AG09309 (cell line): Measurements from ENCODE around the gene SUB1.
"Not testable (repeated sequence)": the region's sequence is repeated elsewhere in the genome, so short reads cannot be mapped to it uniquely, and the experiment has no call there.

Experiments
- DNase-seq: peaks from one replicate; pipeline ENCODE4 v3.0.0-alpha.2; 2010; ENCODE audit warnings: low read depth
- H3K4me3 ChIP-seq: 2 replicates; pipeline ENCODE4 v1.5.1; 2011; ENCODE audit warnings: mild to moderate bottlenecking, low read depth, low read length, moderate library complexity; ENCODE audit not compliant: control insufficient read depth
- TF ChIP-seq, protein P1 (sequence below): IDR thresholded peaks from 2 replicates; pipeline ENCODE4 v1.5.1; 2011; ENCODE audit warnings: mild to moderate bottlenecking, low read depth, low read length, inconsistent platforms; ENCODE audit not compliant: insufficient read depth, control insufficient read depth; ENCODE audit errors: missing control alignments

SUB1 gene

DNA sequence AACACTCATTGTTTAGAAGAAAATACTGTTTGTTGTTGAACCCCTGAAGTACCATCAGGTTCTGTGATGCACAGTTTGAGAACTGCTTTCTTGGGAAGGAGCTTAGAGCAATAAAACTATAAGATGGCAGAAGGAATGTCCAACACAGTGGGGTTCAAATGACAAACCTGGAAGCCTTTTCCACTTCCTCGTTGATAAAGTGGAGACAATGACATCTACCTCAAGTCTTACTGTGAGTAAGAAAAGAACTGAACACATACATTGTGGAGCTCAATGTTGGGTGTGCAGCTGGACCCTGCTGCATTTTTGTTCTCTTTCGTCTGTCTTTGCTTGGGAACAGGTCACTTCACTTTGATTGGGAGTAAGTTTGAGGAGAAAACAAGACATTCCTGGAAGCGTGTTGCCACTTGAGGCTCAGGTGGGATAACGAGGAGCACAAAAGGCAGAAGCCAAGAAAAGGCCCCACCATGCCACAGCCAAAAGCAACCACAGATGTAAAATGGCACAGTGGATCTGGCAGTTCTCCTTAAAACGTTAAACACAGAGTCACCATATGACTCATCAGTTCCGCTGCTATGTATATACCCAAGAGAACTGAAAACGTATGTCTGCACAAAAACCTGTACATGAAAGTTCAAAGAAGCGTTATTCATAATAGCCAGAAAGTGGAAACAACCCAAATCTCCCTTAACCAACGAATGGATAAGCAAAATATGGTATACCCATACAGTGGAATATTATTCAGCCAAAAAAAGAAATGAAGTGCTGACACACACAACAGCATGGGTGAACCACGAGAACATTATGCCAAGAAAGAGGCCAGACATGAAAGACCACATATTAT lies 42.9 kb upstream of the SUB1 start:
- H3K4me3 ChIP-seq: no peak overlapping the region

DNA sequence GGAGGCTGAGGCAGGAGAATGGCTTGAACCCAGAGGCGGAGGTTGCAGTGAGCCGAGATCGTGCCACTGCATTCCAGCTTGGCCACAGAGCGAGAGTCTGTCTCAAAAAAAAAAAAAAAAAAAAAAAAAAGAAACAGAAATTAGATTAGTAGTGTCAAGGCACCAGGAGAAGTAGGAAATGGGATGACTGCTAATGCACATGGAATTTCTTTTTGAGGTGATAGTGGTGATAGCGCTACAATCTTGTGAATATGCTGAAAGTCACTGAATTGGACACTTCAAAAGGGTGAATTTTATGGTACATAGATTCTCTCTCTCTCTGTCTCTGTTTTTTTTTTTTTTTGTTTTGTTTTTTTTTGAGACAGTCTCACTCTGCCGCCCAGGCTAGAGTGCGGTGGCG lies 42.1 kb upstream of the SUB1 start:
- H3K4me3 ChIP-seq: no peak overlapping the region
- TF ChIP-seq, protein P1, sequence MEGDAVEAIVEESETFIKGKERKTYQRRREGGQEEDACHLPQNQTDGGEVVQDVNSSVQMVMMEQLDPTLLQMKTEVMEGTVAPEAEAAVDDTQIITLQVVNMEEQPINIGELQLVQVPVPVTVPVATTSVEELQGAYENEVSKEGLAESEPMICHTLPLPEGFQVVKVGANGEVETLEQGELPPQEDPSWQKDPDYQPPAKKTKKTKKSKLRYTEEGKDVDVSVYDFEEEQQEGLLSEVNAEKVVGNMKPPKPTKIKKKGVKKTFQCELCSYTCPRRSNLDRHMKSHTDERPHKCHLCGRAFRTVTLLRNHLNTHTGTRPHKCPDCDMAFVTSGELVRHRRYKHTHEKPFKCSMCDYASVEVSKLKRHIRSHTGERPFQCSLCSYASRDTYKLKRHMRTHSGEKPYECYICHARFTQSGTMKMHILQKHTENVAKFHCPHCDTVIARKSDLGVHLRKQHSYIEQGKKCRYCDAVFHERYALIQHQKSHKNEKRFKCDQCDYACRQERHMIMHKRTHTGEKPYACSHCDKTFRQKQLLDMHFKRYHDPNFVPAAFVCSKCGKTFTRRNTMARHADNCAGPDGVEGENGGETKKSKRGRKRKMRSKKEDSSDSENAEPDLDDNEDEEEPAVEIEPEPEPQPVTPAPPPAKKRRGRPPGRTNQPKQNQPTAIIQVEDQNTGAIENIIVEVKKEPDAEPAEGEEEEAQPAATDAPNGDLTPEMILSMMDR: no peak
- no peak for DNase-seq

More for the DNA sequence above, 42.9 kb upstream of the SUB1 start:
- no peak for DNase-seq
- TF ChIP-seq, protein P1: no peak

DNA sequence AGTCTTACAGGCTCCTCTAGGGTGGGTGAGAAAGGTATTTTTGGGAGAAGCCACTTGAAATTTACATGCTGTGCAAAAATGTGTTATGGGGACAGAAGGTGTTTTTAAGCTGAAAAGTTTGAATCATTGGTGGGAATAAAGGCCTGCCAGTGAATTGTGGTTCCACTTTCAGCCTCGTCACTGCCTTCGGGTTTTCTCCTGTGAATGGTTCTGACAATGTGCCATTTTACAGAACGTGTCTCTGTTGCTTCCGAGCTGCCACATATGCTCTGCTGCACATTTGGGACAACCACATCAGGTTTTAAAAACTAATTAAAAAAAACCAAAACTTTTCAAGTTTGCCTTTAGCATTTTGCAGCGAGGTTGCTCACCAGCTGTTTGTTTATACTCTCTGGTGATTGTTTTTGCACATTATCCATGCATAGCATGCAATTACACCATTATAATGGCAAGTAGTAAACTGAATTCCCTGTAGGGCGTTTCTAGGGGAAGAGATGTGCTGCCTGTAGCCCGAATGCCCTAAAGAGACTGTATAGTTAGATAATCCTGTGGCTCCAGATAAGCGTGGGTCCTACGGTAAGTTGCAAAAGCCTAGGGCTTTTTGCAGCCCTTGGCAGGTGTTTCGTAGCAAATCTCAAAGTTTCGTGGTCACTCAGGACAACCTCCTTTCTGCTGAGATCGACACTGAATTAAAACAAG lies 40.1 kb upstream of the SUB1 start:
- TF ChIP-seq, protein P1: no peak
- DNase-seq: no peak
- H3K4me3 ChIP-seq: no peak overlapping the region

DNA sequence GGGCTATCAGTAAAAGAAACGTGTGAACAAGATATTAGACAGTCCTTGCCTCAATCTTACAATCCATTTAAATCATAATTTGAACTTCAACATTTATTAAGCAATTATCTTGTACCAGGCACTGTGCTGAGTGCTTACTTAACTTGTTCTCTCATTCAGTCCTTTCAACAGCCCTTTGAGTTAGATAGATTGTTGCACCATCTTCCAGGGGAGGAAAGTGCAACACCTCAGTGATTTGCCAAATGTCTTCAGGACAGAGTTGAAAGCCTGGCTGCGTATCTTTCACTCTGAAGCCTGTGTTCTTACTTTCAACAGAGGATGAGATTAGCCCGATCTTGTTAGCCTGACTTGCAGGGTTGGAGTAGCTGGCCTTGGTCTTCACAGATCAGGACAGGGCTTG lies 34.2 kb upstream of the SUB1 start:
- TF ChIP-seq, protein P1: no peak
- no peak for DNase-seq
- H3K4me3 ChIP-seq: no peak overlapping the region

DNA sequence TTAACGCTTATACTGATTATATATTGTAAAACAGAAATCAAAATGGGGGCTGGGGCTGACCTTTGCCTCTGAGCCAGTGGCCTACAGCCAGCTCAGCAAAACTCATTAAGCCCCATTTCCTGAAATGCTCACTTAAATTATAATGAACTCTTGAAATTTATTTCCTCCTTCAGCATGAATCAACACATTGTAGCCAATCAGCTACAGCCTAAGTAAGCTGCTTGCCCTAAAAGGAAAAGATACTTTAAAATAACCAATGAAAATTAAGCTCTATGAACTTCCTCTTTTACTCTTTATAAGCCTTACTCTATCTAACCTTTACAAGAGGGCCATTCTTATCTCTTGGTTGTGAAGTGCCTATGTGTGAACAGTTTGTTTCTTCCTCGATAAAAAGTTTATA lies 33.5 kb upstream of the SUB1 start:
- TF ChIP-seq, protein P1: no peak
- H3K4me3 ChIP-seq: no peak overlapping the region
- no peak for DNase-seq

DNA sequence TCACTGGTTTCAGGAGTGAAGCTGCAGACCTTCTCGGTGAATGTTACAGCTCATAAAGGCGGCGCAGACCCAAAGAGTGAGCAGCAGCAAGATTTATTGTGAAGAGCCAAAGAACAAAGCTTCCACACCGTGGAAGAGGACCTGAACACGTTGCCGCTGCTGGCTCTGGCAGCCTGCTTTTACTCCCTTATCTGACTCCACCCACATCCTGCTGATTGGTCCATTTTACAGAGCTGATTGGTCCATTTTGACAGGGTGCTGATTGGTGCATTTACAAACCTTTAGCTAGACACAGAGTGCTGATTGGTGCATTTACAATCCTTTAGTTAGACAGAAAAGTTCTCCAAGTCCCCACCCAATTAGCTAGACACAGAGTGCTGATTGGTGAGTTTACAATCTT lies 32.9 kb upstream of the SUB1 start:
- DNase-seq: not testable (repeated sequence)

DNA sequence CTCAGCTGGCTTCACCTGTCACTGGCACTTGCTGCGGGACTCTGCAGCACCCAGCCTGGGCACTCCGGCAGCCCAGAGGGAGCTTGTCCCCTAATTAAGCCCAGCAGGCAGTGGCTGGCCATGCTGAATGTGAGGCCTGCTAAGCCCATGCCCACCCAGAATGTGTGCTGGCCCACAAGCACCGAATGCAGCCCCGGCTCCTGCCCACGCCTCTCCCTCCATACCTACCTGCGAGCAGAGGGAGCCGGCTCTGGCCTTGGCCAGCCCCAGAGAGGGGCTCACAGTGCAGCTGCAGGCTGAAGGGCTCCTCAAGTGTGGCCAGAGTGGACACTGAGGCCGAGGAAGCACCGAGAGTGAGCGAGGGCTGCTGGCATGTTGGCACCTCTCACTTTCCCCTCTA lies 32.4 kb upstream of the SUB1 start:
- TF ChIP-seq, protein P1: no peak
- H3K4me3 ChIP-seq: no peak overlapping the region
- DNase-seq: no peak

More for the DNA sequence above, 32.9 kb upstream of the SUB1 start:
- H3K4me3 ChIP-seq: not testable (repeated sequence)

DNA sequence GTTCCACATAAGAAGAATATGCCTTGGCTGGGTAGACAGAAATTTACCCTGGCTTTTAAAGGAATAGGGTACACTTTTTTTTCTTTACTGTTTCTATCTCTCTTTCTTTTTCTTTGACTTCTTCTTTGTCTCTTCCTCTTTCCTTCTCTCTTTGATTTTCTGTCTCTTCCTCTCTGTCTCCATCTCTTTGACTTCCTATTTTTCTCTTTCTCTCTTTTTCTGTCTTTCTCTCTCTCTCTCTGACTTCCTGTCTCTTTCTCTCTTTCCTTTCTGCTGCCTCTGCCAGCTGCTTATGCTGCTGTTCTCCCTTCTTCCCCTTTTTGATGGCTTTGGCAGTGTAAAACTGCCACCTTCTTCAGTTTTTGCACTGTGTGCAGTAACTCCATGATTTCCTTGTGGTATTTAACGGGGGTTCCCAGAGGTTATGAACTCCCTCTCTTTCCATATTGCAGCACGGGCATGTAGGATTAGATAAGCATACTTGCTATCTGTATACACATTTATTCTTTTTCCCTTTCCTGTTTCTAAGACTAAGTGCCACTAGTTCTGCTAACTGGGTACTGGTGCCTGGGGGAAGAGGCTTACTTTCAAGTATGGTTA lies 31.1 kb upstream of the SUB1 start:
- H3K4me3 ChIP-seq, DNase-seq: not testable (repeated sequence)

DNA sequence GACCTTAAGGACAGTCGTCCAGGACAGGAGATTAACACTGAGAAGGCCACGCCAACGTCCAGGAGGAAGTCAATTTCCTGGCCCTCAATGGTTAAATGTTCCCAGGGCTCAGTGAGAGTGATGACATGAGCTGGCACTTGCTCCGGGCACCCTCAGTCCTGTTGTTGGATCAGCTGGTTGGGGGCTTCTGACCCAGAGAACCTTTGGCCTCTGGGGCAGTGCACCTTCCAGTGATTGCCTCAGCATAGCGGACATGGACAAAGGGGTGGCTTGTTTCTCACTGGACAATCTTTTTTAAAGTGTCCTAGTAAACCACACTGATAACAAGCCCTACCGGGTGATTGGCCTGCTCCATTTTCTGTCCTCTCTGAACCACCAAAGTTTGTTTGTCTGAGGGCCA lies 28.8 kb upstream of the SUB1 start:
- DNase-seq, H3K4me3 ChIP-seq: not testable (repeated sequence)
